GM12891 (cell line): ENCODE results near the gene AKAP12.
"Not testable (repeated sequence)": the region's sequence is repeated elsewhere in the genome, so short reads cannot be mapped to it uniquely, and the experiment has no call there.

Experiments used
- DNase-seq: peaks from one replicate; pipeline ENCODE4 v3.0.0; 2011; ENCODE audit warnings: low spot score; ENCODE audit not compliant: insufficient read length
- FAIRE-seq: peaks from 2 replicates; lab custom pipeline; 2011; peaks lifted over from hg19 to GRCh38; lab: Jason Lieb, UNC
- PAX5 ChIP-seq: IDR thresholded peaks from 2 replicates; pipeline ENCODE4 v1.6.1; 2011; ENCODE audit warnings: low read length, moderate library complexity, mild to moderate bottlenecking; ENCODE audit not compliant: insufficient read depth, severe bottlenecking
- POLR2A ChIP-seq: IDR thresholded peaks from 2 replicates; pipeline ENCODE4 v1.6.1; 2011; ENCODE audit warnings: low read depth, low read length, control low read depth
- POLR2AphosphoS5 ChIP-seq: IDR thresholded peaks from 2 replicates; pipeline ENCODE4 v1.6.1; 2011; ENCODE audit warnings: low read depth, low read length, control low read depth
- POU2F2 ChIP-seq: IDR thresholded peaks from 2 replicates; pipeline ENCODE4 v1.6.1; 2011; ENCODE audit warnings: low read depth, mild to moderate bottlenecking, control low read depth, low read length, moderate library complexity
- SPI1 ChIP-seq: IDR thresholded peaks from 2 replicates; pipeline ENCODE4 v1.6.1; 2011; ENCODE audit warnings: low read depth, low read length, control low read depth
- TAF1 ChIP-seq: IDR thresholded peaks from 2 replicates; pipeline ENCODE4 v1.6.1; 2011; ENCODE audit warnings: low read depth, low read length, control low read depth

The AKAP12 gene

GRCh38 chr6:151326116-151326825, 86.5 kb downstream of the AKAP12 start:
- FAIRE-seq (no peak), DNase-seq (no peak)
- TF ChIP-seq SPI1 = no peak
- TF ChIP-seq TAF1 = no peak
- no peak for TF ChIP-seq POLR2AphosphoS5
- TF ChIP-seq PAX5 = no peak
- no peak for TF ChIP-seq POLR2A
- TF ChIP-seq POU2F2 = no peak

DNA sequence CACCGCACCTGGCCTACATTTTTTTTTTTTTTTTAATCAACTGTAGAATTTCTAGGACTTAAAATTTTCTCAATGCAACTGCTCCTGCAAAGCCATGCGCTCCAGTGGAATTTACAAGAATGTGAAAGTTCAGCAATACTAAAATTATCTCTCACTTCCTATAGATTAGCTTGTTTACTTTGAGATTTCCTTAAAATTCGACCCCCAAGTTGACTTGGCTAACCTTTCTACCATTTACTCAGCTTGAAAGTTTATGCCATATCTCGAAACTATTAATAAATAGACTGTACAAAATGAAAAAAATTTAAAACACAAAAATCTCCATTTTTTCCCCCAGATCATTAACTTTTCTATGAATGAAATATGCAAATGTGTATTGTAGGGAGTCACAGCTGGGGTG, 87.3 kb downstream of the AKAP12 start:
- DNase-seq (no peak), FAIRE-seq (no peak)
- TF ChIP-seq TAF1 (no peak), POU2F2 (no peak), PAX5 (no peak), POLR2A (no peak), SPI1 (no peak), POLR2AphosphoS5 (no peak)

GRCh38 chr6:151330130-151330696, 90.4 kb downstream of the AKAP12 start:
- TF ChIP-seq PAX5 (no peak), POLR2AphosphoS5 (no peak), POLR2A (no peak), TAF1 (no peak), POU2F2 (no peak), SPI1 (no peak)
- DNase-seq (no peak), FAIRE-seq (no peak)

DNA sequence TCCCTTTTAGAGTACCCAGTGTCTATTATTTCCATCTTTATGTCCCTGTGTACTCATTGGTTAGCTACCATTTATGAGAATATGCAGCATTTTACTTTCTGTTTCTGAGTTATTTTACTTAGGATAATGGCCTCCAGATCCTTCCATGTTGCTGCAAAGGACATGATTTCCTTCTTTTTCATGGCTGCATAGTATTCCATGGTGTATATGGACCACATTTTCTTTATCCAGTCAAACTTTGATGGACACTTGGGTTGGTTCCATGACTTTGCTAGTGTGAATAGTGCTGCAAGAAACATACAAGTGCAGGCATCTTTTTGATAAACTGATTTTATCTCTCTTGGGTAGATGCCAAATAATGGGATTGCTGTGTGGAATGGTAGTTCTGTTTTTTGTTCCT, 96.2 kb downstream of the AKAP12 start:
- no peak for TF ChIP-seq POLR2A
- no peak for TF ChIP-seq TAF1
- no peak for TF ChIP-seq PAX5
- TF ChIP-seq POLR2AphosphoS5 = no peak
- TF ChIP-seq SPI1 = no peak
- TF ChIP-seq POU2F2 = no peak
- DNase-seq (no peak), FAIRE-seq (no peak)

DNA sequence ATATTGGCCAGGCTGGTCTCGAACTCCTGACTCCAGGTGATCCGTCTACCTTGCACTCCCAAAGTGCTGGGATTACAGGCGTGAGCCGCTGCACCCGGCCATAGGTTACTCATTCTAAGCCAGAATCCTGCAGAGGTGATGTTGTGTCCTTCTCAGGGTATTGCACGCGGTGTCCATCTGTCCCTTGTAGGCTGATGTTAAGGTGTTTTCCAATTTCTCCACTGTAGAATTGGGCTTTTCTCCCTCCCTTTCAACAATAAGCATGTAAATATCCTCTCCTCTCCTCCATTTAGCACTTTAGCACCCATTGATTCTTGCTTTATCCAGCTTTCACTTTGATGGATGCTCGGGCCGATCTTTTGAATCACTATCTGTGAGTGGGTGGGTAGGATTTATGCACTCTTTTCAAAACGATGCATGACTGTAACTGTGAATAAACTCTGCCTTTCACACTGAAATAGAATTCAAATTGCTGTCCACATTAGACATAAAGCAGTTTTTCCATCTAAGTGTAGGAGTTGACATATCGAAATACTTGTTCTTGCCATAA, 99.0 kb downstream of the AKAP12 start:
- DNase-seq (no peak), FAIRE-seq (no peak)
- TF ChIP-seq POLR2A (no peak), PAX5 (no peak), TAF1 (no peak), POU2F2 (no peak), SPI1 (no peak), POLR2AphosphoS5 (no peak)

- TF ChIP-seq POLR2AphosphoS5 = no peak
- TF ChIP-seq TAF1 = no peak
- FAIRE-seq (no peak), DNase-seq (no peak)
These were observed 99.6 kb downstream of the AKAP12 start for GRCh38 chr6:151339369-151339768.

DNA sequence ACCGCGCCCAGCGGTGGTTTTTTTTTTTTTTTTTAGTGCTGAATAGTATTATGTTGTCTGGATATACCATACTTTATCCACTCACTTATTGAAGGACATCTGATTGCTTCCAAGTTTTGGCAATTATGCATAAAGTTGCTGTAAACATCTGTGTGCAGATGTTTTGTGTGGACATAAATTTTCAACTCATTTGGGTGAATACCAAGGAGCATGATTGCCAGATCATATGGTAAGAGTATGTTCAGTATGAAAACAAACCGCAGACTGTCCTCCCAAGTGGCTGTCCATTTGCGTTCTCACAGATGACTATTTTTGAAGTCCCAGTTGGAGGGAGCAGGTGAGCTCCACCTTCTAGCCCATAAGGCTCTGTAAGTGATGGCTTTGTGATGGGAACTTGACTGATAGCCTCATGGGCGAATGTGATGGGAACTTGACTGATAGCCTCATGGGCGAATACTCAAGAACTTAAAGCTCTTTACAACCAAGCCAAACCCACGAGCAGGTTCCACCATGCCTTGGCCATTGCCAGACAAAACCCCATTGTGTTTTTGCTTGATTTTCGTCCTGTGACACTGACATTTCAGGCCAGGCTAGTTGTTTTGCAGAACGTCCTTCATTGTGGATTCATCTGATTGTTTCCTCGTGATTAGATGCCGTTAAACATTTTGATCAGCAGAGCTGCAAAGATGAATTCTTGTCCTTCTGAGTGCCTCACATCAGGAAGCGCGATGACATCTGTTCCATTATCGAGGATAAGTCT, 100.6 kb downstream of the AKAP12 start:
- DNase-seq (no peak), FAIRE-seq (no peak)
- TF ChIP-seq PAX5 = no peak
- no peak for TF ChIP-seq POU2F2
- TF ChIP-seq TAF1 = no peak
- no peak for TF ChIP-seq POLR2A
- no peak for TF ChIP-seq SPI1
- TF ChIP-seq POLR2AphosphoS5 = no peak

- FAIRE-seq = no peak
- TF ChIP-seq POLR2AphosphoS5 (no peak), PAX5 (no peak), POLR2A (no peak), SPI1 (no peak), TAF1 (no peak), POU2F2 (no peak)
These were observed 101.9 kb downstream of the AKAP12 start for GRCh38 chr6:151341476-151342195.

GRCh38 chr6:151342750-151343149, 103.0 kb downstream of the AKAP12 start:
- FAIRE-seq, DNase-seq: not testable (repeated sequence)

More at GRCh38 chr6:151341476-151342195, 101.9 kb downstream of the AKAP12 start:
- no peak for DNase-seq
